GM12873 (cell line): Measurements from ENCODE around the gene GALNT13.

ENCODE experiments used
- TF ChIP-seq, protein P1 (sequence below): IDR thresholded peaks from 2 replicates; pipeline ENCODE4 v1.5.1; 2012; ENCODE audit warnings: low read depth, mild to moderate bottlenecking, moderate library complexity, low read length, control low read depth; ENCODE audit not compliant: insufficient read depth; ENCODE audit errors: missing control alignments

The GALNT13 gene

DNA sequence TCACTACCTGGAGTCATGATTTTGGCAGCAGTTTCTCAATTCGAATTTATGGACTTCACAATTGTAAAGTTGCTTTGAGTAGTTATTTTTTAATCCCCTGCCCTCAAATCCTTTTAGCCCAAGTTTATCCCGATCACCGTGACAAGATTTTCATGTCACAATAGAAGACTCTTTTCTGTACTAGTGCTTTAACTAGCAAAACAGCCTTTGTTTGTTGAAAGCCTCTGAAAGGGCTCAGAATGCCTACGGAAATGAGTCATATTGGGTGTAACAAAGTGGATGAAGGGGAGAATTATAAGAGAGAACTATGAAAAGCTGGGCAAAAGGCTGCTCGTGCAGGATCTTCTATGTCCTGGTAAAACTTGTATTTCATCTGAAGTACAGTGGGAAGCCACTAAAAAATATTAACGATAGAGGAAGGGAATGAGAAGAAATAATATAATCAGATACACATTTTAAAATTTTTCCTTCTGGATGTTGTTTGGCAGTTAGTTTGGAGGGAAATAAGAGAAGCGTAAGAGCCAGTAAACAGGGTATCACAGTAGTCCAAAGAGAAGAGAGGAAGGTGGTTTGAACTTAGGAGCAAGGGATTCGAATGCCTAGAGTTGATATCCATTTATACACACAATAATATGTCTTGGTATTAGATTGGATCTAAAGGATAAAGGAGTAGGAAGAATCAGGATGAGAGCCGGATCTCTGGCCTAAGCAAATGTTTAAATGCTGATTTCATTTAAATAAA lies 114.9 kb downstream of the GALNT13 start:
- TF ChIP-seq, protein P1, sequence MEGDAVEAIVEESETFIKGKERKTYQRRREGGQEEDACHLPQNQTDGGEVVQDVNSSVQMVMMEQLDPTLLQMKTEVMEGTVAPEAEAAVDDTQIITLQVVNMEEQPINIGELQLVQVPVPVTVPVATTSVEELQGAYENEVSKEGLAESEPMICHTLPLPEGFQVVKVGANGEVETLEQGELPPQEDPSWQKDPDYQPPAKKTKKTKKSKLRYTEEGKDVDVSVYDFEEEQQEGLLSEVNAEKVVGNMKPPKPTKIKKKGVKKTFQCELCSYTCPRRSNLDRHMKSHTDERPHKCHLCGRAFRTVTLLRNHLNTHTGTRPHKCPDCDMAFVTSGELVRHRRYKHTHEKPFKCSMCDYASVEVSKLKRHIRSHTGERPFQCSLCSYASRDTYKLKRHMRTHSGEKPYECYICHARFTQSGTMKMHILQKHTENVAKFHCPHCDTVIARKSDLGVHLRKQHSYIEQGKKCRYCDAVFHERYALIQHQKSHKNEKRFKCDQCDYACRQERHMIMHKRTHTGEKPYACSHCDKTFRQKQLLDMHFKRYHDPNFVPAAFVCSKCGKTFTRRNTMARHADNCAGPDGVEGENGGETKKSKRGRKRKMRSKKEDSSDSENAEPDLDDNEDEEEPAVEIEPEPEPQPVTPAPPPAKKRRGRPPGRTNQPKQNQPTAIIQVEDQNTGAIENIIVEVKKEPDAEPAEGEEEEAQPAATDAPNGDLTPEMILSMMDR: no peak

- TF ChIP-seq, protein P1: no peak
Measured at GRCh38 chr2:153990771-153991170, 119.0 kb downstream of the GALNT13 start.

GRCh38 chr2:154013514-154013913 lies 141.8 kb downstream of the GALNT13 start:
- TF ChIP-seq, protein P1: no peak

GRCh38 chr2:154015233-154015632 lies 143.5 kb downstream of the GALNT13 start:
- TF ChIP-seq, protein P1: no peak

- TF ChIP-seq, protein P1: no peak
Measured at GRCh38 chr2:154029504-154029903, 157.8 kb downstream of the GALNT13 start.

DNA sequence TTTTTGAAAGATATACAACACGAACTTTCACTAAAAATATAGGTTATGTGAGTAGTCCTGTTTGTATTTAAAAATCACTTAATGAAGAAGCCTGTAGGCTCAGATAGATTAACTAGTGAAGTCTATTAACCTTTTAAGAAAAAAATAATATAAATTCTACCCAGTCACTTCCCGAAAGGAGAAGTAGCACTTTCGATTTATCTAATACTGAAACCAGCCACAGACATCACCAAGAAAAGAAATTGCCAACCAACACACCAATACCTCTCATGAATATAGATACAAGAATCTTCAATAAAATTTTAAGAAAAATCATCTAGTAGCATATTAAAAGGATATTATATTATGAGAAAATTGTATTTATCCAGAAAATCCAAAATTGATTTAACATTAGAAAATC lies 160.5 kb downstream of the GALNT13 start:
- TF ChIP-seq, protein P1: no peak

DNA sequence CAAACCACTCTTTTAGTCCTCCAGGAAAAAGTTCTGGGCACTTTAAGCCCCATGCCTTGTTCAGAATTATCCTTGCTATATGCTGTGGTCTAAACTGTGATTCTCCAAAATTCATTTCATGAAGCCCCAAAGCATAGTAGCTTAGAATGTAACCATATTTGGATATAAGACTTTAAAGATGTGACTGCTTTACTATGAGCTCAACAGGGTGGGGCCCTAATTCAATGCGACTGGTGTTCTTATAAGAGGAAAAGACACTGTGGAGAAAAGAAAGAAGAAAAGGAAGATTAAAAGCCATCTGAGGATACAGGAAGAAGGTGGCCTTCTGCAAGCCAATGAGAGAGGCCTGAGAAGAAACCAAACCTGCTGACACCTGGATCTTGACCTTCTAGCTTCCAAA lies 174.8 kb downstream of the GALNT13 start:
- TF ChIP-seq, protein P1: no peak
